ENCODE results near the gene FYN.

FYN gene

GRCh38 chr6:111764238-111765175, 108.7 kb downstream of the FYN start:
- H3K4me1 ChIP-seq (ENCODE audit: control insufficient read depth, insufficient read depth, low read length), result no peaks in the 10 kb centered on the region

GRCh38 chr6:111763381-111763780, 109.9 kb downstream of the FYN start:
- Histone ChIP-seq H3K4me3 (ENCODE audit: low read length) (no peak overlapping the region), H3K9me3 (ENCODE audit: control insufficient read depth, low read length) (no peaks in the 10 kb centered on the region), H3K27me3 (ENCODE audit: control insufficient read depth, insufficient read depth, low read length) (no peaks in the 10 kb centered on the region), H3K36me3 (ENCODE audit: control insufficient read depth, insufficient read depth, low read length) (no peaks in the 10 kb centered on the region), H3K9ac (ENCODE audit: low read length) (no peak overlapping the region), H3K4me1 (ENCODE audit: control insufficient read depth, insufficient read depth, low read length) (peaks cover 6% of the 10 kb centered on the region)

More at GRCh38 chr6:111764238-111765175, 108.7 kb downstream of the FYN start:
- no peak overlapping the region for H3K4me3 ChIP-seq (ENCODE audit: low read length)
- no peaks in the 10 kb centered on the region for H3K9me3 ChIP-seq (ENCODE audit: control insufficient read depth, low read length)
- no peaks in the 10 kb centered on the region for H3K36me3 ChIP-seq (ENCODE audit: control insufficient read depth, insufficient read depth, low read length)
- no peak overlapping the region for H3K9ac ChIP-seq (ENCODE audit: low read length)
- no peaks in the 10 kb centered on the region for H3K27me3 ChIP-seq (ENCODE audit: control insufficient read depth, insufficient read depth, low read length)

GRCh38 chr6:111761783-111762312, 111.4 kb downstream of the FYN start:
- no peaks in the 10 kb centered on the region for H3K27me3 ChIP-seq (ENCODE audit: control insufficient read depth, insufficient read depth, low read length)
- no peaks in the 10 kb centered on the region for H3K36me3 ChIP-seq (ENCODE audit: control insufficient read depth, insufficient read depth, low read length)
- peaks cover 6% of the 10 kb centered on the region for H3K4me1 ChIP-seq (ENCODE audit: control insufficient read depth, insufficient read depth, low read length)

GRCh38 chr6:111761212-111761611, 112.0 kb downstream of the FYN start:
- Histone ChIP-seq H3K4me3 (ENCODE audit: low read length) (no peak overlapping the region), H3K9ac (ENCODE audit: low read length) (no peak overlapping the region), H3K4me1 (ENCODE audit: control insufficient read depth, insufficient read depth, low read length) (peaks cover 6% of the 10 kb centered on the region), H3K9me3 (ENCODE audit: control insufficient read depth, low read length) (no peaks in the 10 kb centered on the region), H3K27me3 (ENCODE audit: control insufficient read depth, insufficient read depth, low read length) (no peaks in the 10 kb centered on the region), H3K36me3 (ENCODE audit: control insufficient read depth, insufficient read depth, low read length) (no peaks in the 10 kb centered on the region)

More at GRCh38 chr6:111761783-111762312, 111.4 kb downstream of the FYN start:
- Histone ChIP-seq H3K4me3 (ENCODE audit: low read length) (no peak overlapping the region), H3K9ac (ENCODE audit: low read length) (no peak overlapping the region), H3K9me3 (ENCODE audit: control insufficient read depth, low read length) (no peaks in the 10 kb centered on the region)

GRCh38 chr6:111759836-111760785, 113.1 kb downstream of the FYN start:
- no peak overlapping the region for H3K4me3 ChIP-seq (ENCODE audit: low read length)
- no peaks in the 10 kb centered on the region for H3K36me3 ChIP-seq (ENCODE audit: control insufficient read depth, insufficient read depth, low read length)
- H3K4me1 ChIP-seq (ENCODE audit: control insufficient read depth, insufficient read depth, low read length), result peaks cover 6% of the 10 kb centered on the region
- no peaks in the 10 kb centered on the region for H3K27me3 ChIP-seq (ENCODE audit: control insufficient read depth, insufficient read depth, low read length)
- peak overlapping the region; percentile 24 for H3K9ac ChIP-seq (ENCODE audit: low read length)
- no peaks in the 10 kb centered on the region for H3K9me3 ChIP-seq (ENCODE audit: control insufficient read depth, low read length)

- no peaks in the 10 kb centered on the region for H3K27me3 ChIP-seq (ENCODE audit: control insufficient read depth, insufficient read depth, low read length)
- no peak overlapping the region for H3K4me3 ChIP-seq (ENCODE audit: low read length)
- H3K9ac ChIP-seq (ENCODE audit: low read length), result peak overlapping the region; percentile 24
- H3K4me1 ChIP-seq (ENCODE audit: control insufficient read depth, insufficient read depth, low read length), result peaks cover 6% of the 10 kb centered on the region
- H3K36me3 ChIP-seq (ENCODE audit: control insufficient read depth, insufficient read depth, low read length), result no peaks in the 10 kb centered on the region
- no peaks in the 10 kb centered on the region for H3K9me3 ChIP-seq (ENCODE audit: control insufficient read depth, low read length)
Measured at GRCh38 chr6:111759331-111759835, 113.9 kb downstream of the FYN start.

- H3K9ac ChIP-seq (ENCODE audit: low read length), result peak overlapping the region; percentile 24
- H3K9me3 ChIP-seq (ENCODE audit: control insufficient read depth, low read length), result no peaks in the 10 kb centered on the region
- H3K4me3 ChIP-seq (ENCODE audit: low read length), result no peak overlapping the region
- H3K27me3 ChIP-seq (ENCODE audit: control insufficient read depth, insufficient read depth, low read length), result no peaks in the 10 kb centered on the region
- no peaks in the 10 kb centered on the region for H3K36me3 ChIP-seq (ENCODE audit: control insufficient read depth, insufficient read depth, low read length)
- peaks cover 6% of the 10 kb centered on the region for H3K4me1 ChIP-seq (ENCODE audit: control insufficient read depth, insufficient read depth, low read length)
Measured at GRCh38 chr6:111758608-111759329, 114.5 kb downstream of the FYN start.

- no peaks in the 10 kb centered on the region for H3K36me3 ChIP-seq (ENCODE audit: control insufficient read depth, insufficient read depth, low read length)
- peaks cover 6% of the 10 kb centered on the region for H3K4me1 ChIP-seq (ENCODE audit: control insufficient read depth, insufficient read depth, low read length)
- H3K27me3 ChIP-seq (ENCODE audit: control insufficient read depth, insufficient read depth, low read length), result no peaks in the 10 kb centered on the region
- no peak overlapping the region for H3K9ac ChIP-seq (ENCODE audit: low read length)
- H3K4me3 ChIP-seq (ENCODE audit: low read length), result no peak overlapping the region
- no peaks in the 10 kb centered on the region for H3K9me3 ChIP-seq (ENCODE audit: control insufficient read depth, low read length)
Measured at GRCh38 chr6:111757342-111757741, 115.9 kb downstream of the FYN start.

GRCh38 chr6:111754423-111754822, 118.8 kb downstream of the FYN start:
- no peak overlapping the region for H3K4me3 ChIP-seq (ENCODE audit: low read length)
- H3K9me3 ChIP-seq (ENCODE audit: control insufficient read depth, low read length), result no peaks in the 10 kb centered on the region
- no peak overlapping the region for H3K9ac ChIP-seq (ENCODE audit: low read length)
- H3K36me3 ChIP-seq (ENCODE audit: control insufficient read depth, insufficient read depth, low read length), result no peaks in the 10 kb centered on the region
- no peaks in the 10 kb centered on the region for H3K27me3 ChIP-seq (ENCODE audit: control insufficient read depth, insufficient read depth, low read length)
- H3K4me1 ChIP-seq (ENCODE audit: control insufficient read depth, insufficient read depth, low read length), result peaks cover 6% of the 10 kb centered on the region

GRCh38 chr6:111753573-111753972, 119.7 kb downstream of the FYN start:
- Histone ChIP-seq H3K4me1 (ENCODE audit: control insufficient read depth, insufficient read depth, low read length) (peaks cover under 1% of the 10 kb centered on the region), H3K9ac (ENCODE audit: low read length) (no peak overlapping the region), H3K4me3 (ENCODE audit: low read length) (no peak overlapping the region), H3K27me3 (ENCODE audit: control insufficient read depth, insufficient read depth, low read length) (no peaks in the 10 kb centered on the region), H3K36me3 (ENCODE audit: control insufficient read depth, insufficient read depth, low read length) (no peaks in the 10 kb centered on the region), H3K9me3 (ENCODE audit: control insufficient read depth, low read length) (no peaks in the 10 kb centered on the region)

GRCh38 chr6:111752476-111752875, 120.8 kb downstream of the FYN start:
- Histone ChIP-seq H3K36me3 (ENCODE audit: control insufficient read depth, insufficient read depth, low read length) (no peaks in the 10 kb centered on the region), H3K27me3 (ENCODE audit: control insufficient read depth, insufficient read depth, low read length) (no peaks in the 10 kb centered on the region), H3K9me3 (ENCODE audit: control insufficient read depth, low read length) (no peaks in the 10 kb centered on the region), H3K4me1 (ENCODE audit: control insufficient read depth, insufficient read depth, low read length) (no peaks in the 10 kb centered on the region), H3K4me3 (ENCODE audit: low read length) (no peak overlapping the region), H3K9ac (ENCODE audit: low read length) (no peak overlapping the region)

Data from mucosa of stomach (tissue), 1 donor.